PFSK-1 (cell line): ENCODE measurements around the gene MTSS2.

Experiments
- FOXP2 ChIP-seq: optimal IDR thresholded peaks from 2 replicates; pipeline ENCODE3; 2011; ENCODE audit warnings: borderline replicate concordance, control low read depth, inconsistent platforms; ENCODE audit not compliant: insufficient read depth; ENCODE audit errors: extremely low read length, extremely low read depth
- POLR2AphosphoS5 ChIP-seq: IDR thresholded peaks from 2 replicates; pipeline ENCODE4 v1.6.1; 2012; ENCODE audit warnings: low read depth, mild to moderate bottlenecking, control low read depth, low read length, moderate library complexity
- SIN3A ChIP-seq: IDR thresholded peaks from 2 replicates; pipeline ENCODE4 v1.6.1; 2012; ENCODE audit warnings: mild to moderate bottlenecking, low read length, moderate library complexity, borderline replicate concordance; ENCODE audit not compliant: insufficient read depth
- TAF1 ChIP-seq: IDR thresholded peaks from 2 replicates; pipeline ENCODE4 v1.6.1; 2012; ENCODE audit warnings: low read length, control low read depth, borderline replicate concordance; ENCODE audit not compliant: insufficient read depth
- TF ChIP-seq, protein P1 (sequence below), 2 experiments: IDR thresholded peaks; 2 replicates each; pipeline versions ENCODE4 v1.6.1 to v1.8.0; 2011 to 2012; ENCODE audit warnings: low read depth in 2 of 2, low read length in 2 of 2, control low read depth in 1 of 2, inconsistent platforms in 1 of 2, mild to moderate bottlenecking in 1 of 2, moderate library complexity in 1 of 2; ENCODE audit not compliant: insufficient read depth in 1 of 2

DNA sequence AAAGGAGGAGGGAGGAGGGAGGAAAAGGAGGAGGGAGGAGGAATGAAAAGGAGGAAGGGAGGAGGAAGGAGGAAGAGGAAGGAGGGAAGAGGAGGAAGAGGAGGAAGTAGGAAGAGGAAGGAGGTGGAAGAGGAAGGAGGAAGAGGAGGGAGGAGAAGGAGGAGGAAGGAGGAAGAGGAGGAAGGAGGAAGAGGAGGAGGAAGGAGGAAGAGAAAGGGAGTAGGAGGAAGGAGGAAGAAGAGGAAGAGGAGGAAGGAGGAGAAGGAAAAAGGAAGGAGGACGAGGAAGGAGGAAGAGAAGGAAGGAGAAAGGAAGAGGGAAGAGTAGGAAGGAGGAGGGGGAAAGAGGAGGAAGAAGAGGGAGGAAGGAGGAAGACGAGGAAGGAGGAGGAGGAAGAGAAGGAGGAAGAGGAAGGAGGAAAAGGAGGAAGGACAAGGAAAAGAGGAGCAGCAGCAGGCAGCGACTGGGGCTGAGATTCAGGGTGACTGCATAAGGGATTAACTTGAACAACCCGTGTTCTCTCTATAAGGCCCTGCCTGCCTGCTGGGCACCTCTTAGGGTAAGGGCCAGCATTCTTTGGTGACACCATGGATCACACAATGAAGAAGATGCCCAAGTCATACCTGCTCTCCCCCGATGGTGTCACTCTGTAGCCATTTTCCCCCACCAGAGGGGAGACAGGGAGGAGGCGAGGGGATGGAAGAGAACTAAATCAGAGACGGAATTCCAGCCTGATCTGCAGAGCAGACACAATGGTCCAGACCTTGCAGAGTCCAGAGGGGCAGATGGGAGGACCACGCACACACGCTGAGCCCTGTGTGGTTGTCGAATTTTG lies 40.9 kb downstream of the MTSS2 start:
- TF ChIP-seq TAF1 = no peak
- no peak for TF ChIP-seq POLR2AphosphoS5
- TF ChIP-seq, protein P1, sequence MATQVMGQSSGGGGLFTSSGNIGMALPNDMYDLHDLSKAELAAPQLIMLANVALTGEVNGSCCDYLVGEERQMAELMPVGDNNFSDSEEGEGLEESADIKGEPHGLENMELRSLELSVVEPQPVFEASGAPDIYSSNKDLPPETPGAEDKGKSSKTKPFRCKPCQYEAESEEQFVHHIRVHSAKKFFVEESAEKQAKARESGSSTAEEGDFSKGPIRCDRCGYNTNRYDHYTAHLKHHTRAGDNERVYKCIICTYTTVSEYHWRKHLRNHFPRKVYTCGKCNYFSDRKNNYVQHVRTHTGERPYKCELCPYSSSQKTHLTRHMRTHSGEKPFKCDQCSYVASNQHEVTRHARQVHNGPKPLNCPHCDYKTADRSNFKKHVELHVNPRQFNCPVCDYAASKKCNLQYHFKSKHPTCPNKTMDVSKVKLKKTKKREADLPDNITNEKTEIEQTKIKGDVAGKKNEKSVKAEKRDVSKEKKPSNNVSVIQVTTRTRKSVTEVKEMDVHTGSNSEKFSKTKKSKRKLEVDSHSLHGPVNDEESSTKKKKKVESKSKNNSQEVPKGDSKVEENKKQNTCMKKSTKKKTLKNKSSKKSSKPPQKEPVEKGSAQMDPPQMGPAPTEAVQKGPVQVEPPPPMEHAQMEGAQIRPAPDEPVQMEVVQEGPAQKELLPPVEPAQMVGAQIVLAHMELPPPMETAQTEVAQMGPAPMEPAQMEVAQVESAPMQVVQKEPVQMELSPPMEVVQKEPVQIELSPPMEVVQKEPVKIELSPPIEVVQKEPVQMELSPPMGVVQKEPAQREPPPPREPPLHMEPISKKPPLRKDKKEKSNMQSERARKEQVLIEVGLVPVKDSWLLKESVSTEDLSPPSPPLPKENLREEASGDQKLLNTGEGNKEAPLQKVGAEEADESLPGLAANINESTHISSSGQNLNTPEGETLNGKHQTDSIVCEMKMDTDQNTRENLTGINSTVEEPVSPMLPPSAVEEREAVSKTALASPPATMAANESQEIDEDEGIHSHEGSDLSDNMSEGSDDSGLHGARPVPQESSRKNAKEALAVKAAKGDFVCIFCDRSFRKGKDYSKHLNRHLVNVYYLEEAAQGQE (IDR thresholded peaks at IDR 0.05; ENCODE audit: insufficient read depth in 1 of 2, low read depth in 2 of 2, low read length in 2 of 2) = no peak
- no peak for TF ChIP-seq SIN3A
- no peak for TF ChIP-seq FOXP2
